HCT116 (cell line): Measurements from ENCODE around the gene MYO1F. TPM values are rescaled to one million over a fixed set of nuclear protein-coding genes. Genes with fewer than 3 reads are reported as not detected.
"Not testable (repeated sequence)": the region's sequence is repeated elsewhere in the genome, so short reads cannot be mapped to it uniquely, and the experiment has no call there.

Experiments used
- ATAC-seq: fragments of 200-7000 bp; cut with Tn5 transposase; 2 replicates; pipeline ENCODE4 v1.9.1; 2020; ENCODE audit warnings: mild to moderate bottlenecking, moderate library complexity
- BruUV-seq: library from RNA; stranded (reverse); fragments of 400-500 nt; replicated peaks from 2 replicates; lab custom pipeline; 2021; lab: Mats Ljungman, UMichigan
- CTCF ChIA-PET: fragments of 300-600 bp; sonication (Branson Sonifier 250); formaldehyde crosslinking; loops from one replicate; lab custom pipeline; 2021; ENCODE audit warnings: antibody characterized with exemption; lab: Charles Lee
- POLR2A ChIA-PET: fragments of 300-600, 350-600 bp; sonication (Branson Sonifier 250); formaldehyde crosslinking; loops from one replicate; lab custom pipeline; 2021; ENCODE audit warnings: antibody characterized with exemption; lab: Charles Lee
- RAD21 ChIA-PET, 2 experiments: fragments of 300-600 bp; sonication (Branson Sonifier 250); formaldehyde crosslinking; loops; one replicate each; lab custom pipeline; 2023; ENCODE audit warnings: low total read pairs in 2 of 2; ENCODE audit not compliant: uncharacterized antibody in 2 of 2, unreplicated experiment in 2 of 2, low non-redundant PET in 1 of 2; lab: Charles Lee
- DNase-seq: peaks from one replicate; pipeline ENCODE4 v3.0.0-alpha.2; 2010; ENCODE audit warnings: low read depth, low spot score
- H2AFZ ChIP-seq: fragments of 200-600 bp; shearing (Covaris generic), sonication (generic); 2 replicates; pipeline ENCODE4 v1.6.1; 2017; ENCODE audit warnings: low read depth, mixed run types, mixed read lengths, antibody characterized with exemption, low read length; ENCODE audit not compliant: poor library complexity, severe bottlenecking
- H3K27ac ChIP-seq: 2 replicates; pipeline ENCODE4 v1.5.1; 2012; ENCODE audit warnings: low read depth, low read length
- H3K27me3 ChIP-seq: fragments of 200-600 bp; sonication (generic); 2 replicates; pipeline ENCODE4 v1.6.1; 2016; ENCODE audit warnings: mixed run types, low read length, mixed read lengths; ENCODE audit not compliant: insufficient read depth
- H3K36me3 ChIP-seq, 2 experiments: fragments of 200-500 bp in 1 of 2; fragments of 200-600 bp in 1 of 2; sonication (Bioruptor generic) in 1 of 2; sonication (generic) in 1 of 2; 2 replicates each; pipeline versions ENCODE4 v1.5.1 to v1.6.1; 2014 to 2016; ENCODE audit warnings: low read length in 2 of 2, inconsistent platforms in 1 of 2, mixed read lengths in 1 of 2, mixed run types in 1 of 2; ENCODE audit not compliant: insufficient read depth in 2 of 2, control insufficient read depth in 1 of 2
- H3K4me1 ChIP-seq, 2 experiments: fragments of 200-600 bp in 1 of 2; sonication (generic) in 1 of 2; 2 replicates each; pipeline versions ENCODE4 v1.5.1 to v1.6.1; 2012 to 2017; ENCODE audit warnings: low read length in 2 of 2, inconsistent platforms in 1 of 2, mild to moderate bottlenecking in 1 of 2, mixed read lengths in 1 of 2, mixed run types in 1 of 2, moderate library complexity in 1 of 2; ENCODE audit not compliant: insufficient read depth in 2 of 2, control insufficient read depth in 1 of 2
- H3K4me2 ChIP-seq: fragments of 200-600 bp; sonication (generic); 2 replicates; pipeline ENCODE4 v1.6.1; 2017; ENCODE audit warnings: mixed run types, low read length, mixed read lengths
- H3K4me3 ChIP-seq, 2 experiments: fragments of 200-600 bp in 1 of 2; sonication (generic) in 1 of 2; replicated peaks in 1 of 2; 2 replicates each; pipeline ENCODE4 v1.5.1; 2011 to 2016; ENCODE audit warnings: low read length in 2 of 2, control low read depth in 1 of 2, low read depth in 1 of 2, mild to moderate bottlenecking in 1 of 2, mixed read lengths in 1 of 2, mixed run types in 1 of 2
- H3K79me2 ChIP-seq: fragments of 200-600 bp; sonication (generic); 2 replicates; pipeline ENCODE4 v1.6.1; 2017; ENCODE audit warnings: mild to moderate bottlenecking, mixed run types, low read length, moderate library complexity, mixed read lengths; ENCODE audit not compliant: insufficient read depth
- H3K9ac ChIP-seq: fragments of 200-600 bp; sonication (generic); 2 replicates; pipeline ENCODE4 v1.6.1; 2016; ENCODE audit warnings: low read length, mixed read lengths
- H3K9me2 ChIP-seq: fragments of 200-600 bp; sonication (generic), shearing (Covaris generic); 2 replicates; pipeline ENCODE4 v1.6.1; 2017; ENCODE audit warnings: mixed run types, mild to moderate bottlenecking, moderate library complexity; ENCODE audit not compliant: insufficient read depth
- H3K9me3 ChIP-seq, 2 experiments: fragments of 200-500 bp in 1 of 2; fragments of 200-600 bp in 1 of 2; sonication (Bioruptor generic) in 1 of 2; sonication (generic) in 1 of 2; 2 replicates each; pipeline ENCODE4 v1.6.1; 2014 to 2017; ENCODE audit warnings: low read length in 2 of 2, mixed read lengths in 2 of 2, inconsistent platforms in 1 of 2, low read depth in 1 of 2, mild to moderate bottlenecking in 1 of 2, mixed run types in 1 of 2, moderate library complexity in 1 of 2; ENCODE audit not compliant: control insufficient read depth in 1 of 2, insufficient read depth in 1 of 2
- H4K20me1 ChIP-seq: fragments of 200-600 bp; sonication (generic), shearing (Covaris generic); 2 replicates; pipeline ENCODE4 v1.6.1; 2017; ENCODE audit warnings: mixed run types, mild to moderate bottlenecking, moderate library complexity; ENCODE audit not compliant: insufficient read depth
- CBX3 ChIP-seq: IDR thresholded peaks from 2 replicates; pipeline ENCODE4 v1.6.1; 2012; ENCODE audit warnings: low read depth
- EGR1 ChIP-seq: IDR thresholded peaks from 2 replicates; pipeline ENCODE4 v1.6.1; 2012; ENCODE audit warnings: low read depth
- ELF1 ChIP-seq: IDR thresholded peaks from 2 replicates; pipeline ENCODE4 v1.6.1; 2012; ENCODE audit warnings: low read depth, borderline replicate concordance
- SIN3A ChIP-seq: IDR thresholded peaks from 2 replicates; pipeline ENCODE4 v1.6.1; 2012; ENCODE audit warnings: low read depth
- SRF ChIP-seq: IDR thresholded peaks from 2 replicates; pipeline ENCODE4 v1.6.1; 2012; ENCODE audit warnings: low read depth
- TCF7L2 ChIP-seq: IDR thresholded peaks from 2 replicates; pipeline ENCODE4 v1.7.0; 2011; ENCODE audit warnings: borderline replicate concordance, inconsistent platforms; ENCODE audit not compliant: insufficient read depth, insufficient read length; ENCODE audit errors: extremely low read depth
- YY1 ChIP-seq: IDR thresholded peaks from 2 replicates; pipeline ENCODE4 v1.6.1; 2011; ENCODE audit warnings: low read length, low read depth, moderate library complexity, mild to moderate bottlenecking; ENCODE audit not compliant: insufficient replicate concordance; ENCODE audit errors: extremely low read depth
- ZNF274 ChIP-seq: fragments of 200-500 bp; sonication (Bioruptor generic); IDR thresholded peaks from 2 replicates; pipeline ENCODE4 v1.6.1; 2014; ENCODE audit warnings: mild to moderate bottlenecking, low read depth, low read length, inconsistent platforms
- intact Hi-C: fragments of 100-400 bp; cut with micrococcal nuclease; formaldehyde crosslinking; loops from 2 replicates; pipeline ENCODE4 v1.10.0; 2022
- total RNA-seq: library from RNA; stranded (reverse); gene quantifications from one replicate; pipeline ENCODE4 v1.2.1, GENCODE V29; 2021; ENCODE audit not compliant: unreplicated experiment
- TF ChIP-seq, protein P1 (sequence below): IDR thresholded peaks from 2 replicates; pipeline ENCODE4 v1.6.1; 2011; ENCODE audit warnings: mild to moderate bottlenecking, low read length, moderate library complexity; ENCODE audit not compliant: insufficient replicate concordance; ENCODE audit errors: extremely low read depth
- TF ChIP-seq, protein P2 (sequence below), 3 experiments: fragments of 200-600 bp in 1 of 3; sonication (generic) in 1 of 3; IDR thresholded peaks in 2 of 3; conservative IDR thresholded peaks in 1 of 3; 2 replicates each; pipeline ENCODE4 v1.5.1; 2012 to 2017; ENCODE audit warnings: low read depth in 2 of 3, low read length in 2 of 3, antibody characterized with exemption in 1 of 3, borderline replicate concordance in 1 of 3, control low read depth in 1 of 3, mild to moderate bottlenecking in 1 of 3, mixed read lengths in 1 of 3, mixed run types in 1 of 3, moderate library complexity in 1 of 3; ENCODE audit not compliant: insufficient read depth in 1 of 3
- TF ChIP-seq, protein P3 (sequence below): IDR thresholded peaks from 2 replicates; pipeline ENCODE4 v1.6.1; 2012

MYO1F gene
- total RNA-seq, 1 experiment from 2014 or later = 0.39 TPM

DNA sequence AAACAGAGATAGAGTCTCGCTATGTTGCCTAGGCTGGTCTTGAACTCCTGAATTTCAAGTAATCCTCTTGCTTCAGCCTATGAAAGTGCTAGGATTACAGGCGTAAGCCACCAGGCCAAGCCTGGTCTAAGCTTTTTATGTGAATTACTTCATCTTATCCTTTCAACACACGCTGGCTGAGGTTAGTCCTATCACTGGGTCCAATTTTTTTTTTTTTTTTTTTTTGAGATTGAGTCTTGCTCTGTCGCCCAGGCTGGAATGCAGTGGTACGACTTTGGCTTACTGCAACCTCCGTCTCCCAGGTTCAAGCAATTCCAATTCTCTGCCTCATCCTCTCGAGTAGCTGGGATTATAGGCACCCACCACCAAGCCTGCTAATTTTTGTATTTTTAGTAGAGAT, 10.4 kb downstream of the MYO1F start:
- no peak for ATAC-seq
- BruUV-seq = no TSS peak
- H3K4me3 ChIP-seq = no peak overlapping the region
- intact Hi-C loops = no loop called here
- H3K27ac ChIP-seq = no peak overlapping the region
- no peaks in the 10 kb centered on the region for H4K20me1 ChIP-seq
- no peaks in the 10 kb centered on the region for H3K9me3 ChIP-seq
- ChIA-PET POLR2A (no interaction called here), CTCF (interaction anchor here (2.7 to 2.8 kb wide), 2 partner anchors 12 to 14 kb away, joined by 7 to 8 read pairs; no protein-coding TSS in a partner anchor), RAD21 (no interaction called here)
- peaks cover 8 to 20% of the 10 kb centered on the region in 2 experiments for H3K4me1 ChIP-seq
- H3K9me2 ChIP-seq = no peaks in the 10 kb centered on the region
- no peak overlapping the region for H3K4me2 ChIP-seq
- no peak for DNase-seq
- no peaks in the 10 kb centered on the region for H3K27me3 ChIP-seq
- H3K9ac ChIP-seq = no peak overlapping the region
- no peaks in the 10 kb centered on the region for H3K36me3 ChIP-seq
- no peak overlapping the region for H2AFZ ChIP-seq
- no peaks in the 10 kb centered on the region for H3K79me2 ChIP-seq
- no peak for TF ChIP-seq SRF
- TF ChIP-seq ELF1 = no peak
- TF ChIP-seq, protein P1, sequence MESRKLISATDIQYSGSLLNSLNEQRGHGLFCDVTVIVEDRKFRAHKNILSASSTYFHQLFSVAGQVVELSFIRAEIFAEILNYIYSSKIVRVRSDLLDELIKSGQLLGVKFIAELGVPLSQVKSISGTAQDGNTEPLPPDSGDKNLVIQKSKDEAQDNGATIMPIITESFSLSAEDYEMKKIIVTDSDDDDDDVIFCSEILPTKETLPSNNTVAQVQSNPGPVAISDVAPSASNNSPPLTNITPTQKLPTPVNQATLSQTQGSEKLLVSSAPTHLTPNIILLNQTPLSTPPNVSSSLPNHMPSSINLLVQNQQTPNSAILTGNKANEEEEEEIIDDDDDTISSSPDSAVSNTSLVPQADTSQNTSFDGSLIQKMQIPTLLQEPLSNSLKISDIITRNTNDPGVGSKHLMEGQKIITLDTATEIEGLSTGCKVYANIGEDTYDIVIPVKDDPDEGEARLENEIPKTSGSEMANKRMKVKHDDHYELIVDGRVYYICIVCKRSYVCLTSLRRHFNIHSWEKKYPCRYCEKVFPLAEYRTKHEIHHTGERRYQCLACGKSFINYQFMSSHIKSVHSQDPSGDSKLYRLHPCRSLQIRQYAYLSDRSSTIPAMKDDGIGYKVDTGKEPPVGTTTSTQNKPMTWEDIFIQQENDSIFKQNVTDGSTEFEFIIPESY = no peak
- TF ChIP-seq, protein P2, sequence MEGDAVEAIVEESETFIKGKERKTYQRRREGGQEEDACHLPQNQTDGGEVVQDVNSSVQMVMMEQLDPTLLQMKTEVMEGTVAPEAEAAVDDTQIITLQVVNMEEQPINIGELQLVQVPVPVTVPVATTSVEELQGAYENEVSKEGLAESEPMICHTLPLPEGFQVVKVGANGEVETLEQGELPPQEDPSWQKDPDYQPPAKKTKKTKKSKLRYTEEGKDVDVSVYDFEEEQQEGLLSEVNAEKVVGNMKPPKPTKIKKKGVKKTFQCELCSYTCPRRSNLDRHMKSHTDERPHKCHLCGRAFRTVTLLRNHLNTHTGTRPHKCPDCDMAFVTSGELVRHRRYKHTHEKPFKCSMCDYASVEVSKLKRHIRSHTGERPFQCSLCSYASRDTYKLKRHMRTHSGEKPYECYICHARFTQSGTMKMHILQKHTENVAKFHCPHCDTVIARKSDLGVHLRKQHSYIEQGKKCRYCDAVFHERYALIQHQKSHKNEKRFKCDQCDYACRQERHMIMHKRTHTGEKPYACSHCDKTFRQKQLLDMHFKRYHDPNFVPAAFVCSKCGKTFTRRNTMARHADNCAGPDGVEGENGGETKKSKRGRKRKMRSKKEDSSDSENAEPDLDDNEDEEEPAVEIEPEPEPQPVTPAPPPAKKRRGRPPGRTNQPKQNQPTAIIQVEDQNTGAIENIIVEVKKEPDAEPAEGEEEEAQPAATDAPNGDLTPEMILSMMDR (IDR thresholded peaks at IDR 0.05 in 2 of 3, conservative IDR thresholded peaks at IDR 0.05 in 1 of 3; ENCODE audit: borderline replicate concordance in 1 of 3, insufficient read depth in 1 of 3, low read depth in 2 of 3, low read length in 2 of 3) = no peak
- no peak for TF ChIP-seq SIN3A
- no peak for TF ChIP-seq TCF7L2
- TF ChIP-seq ZNF274 = no peak
- TF ChIP-seq, protein P3, sequence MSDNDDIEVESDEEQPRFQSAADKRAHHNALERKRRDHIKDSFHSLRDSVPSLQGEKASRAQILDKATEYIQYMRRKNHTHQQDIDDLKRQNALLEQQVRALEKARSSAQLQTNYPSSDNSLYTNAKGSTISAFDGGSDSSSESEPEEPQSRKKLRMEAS = no peak
- no peak for TF ChIP-seq CBX3
- no peak for TF ChIP-seq EGR1
- TF ChIP-seq YY1 = no peak

DNA sequence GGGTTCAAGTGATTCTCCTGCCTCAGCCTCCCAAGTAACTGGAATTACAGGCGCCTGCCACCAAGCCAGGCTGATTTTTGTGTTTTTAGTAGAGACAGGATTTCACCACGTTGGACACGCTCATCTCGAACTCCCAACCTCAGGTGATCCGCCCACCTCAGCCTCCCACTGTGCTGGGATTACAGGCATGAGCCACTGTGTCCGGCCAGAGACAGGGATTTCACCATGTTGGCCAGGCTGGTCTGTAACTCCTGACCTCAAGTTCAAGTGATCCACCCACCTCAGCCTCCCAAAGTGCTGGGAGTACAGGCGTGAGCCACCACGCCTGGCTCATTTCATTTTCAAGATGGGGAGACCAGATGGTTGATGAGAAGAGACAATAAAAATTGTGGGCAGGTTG, 12.4 kb downstream of the MYO1F start:
- H3K36me3 ChIP-seq, H3K27me3 ChIP-seq, H2AFZ ChIP-seq, ATAC-seq, intact Hi-C loops, H3K27ac ChIP-seq, H3K9me2 ChIP-seq, H4K20me1 ChIP-seq, H3K79me2 ChIP-seq, DNase-seq, H3K9ac ChIP-seq, H3K4me3 ChIP-seq, POLR2A ChIA-PET, H3K9me3 ChIP-seq, RAD21 ChIA-PET, BruUV-seq, H3K4me2 ChIP-seq: not testable (repeated sequence)
- H3K4me1 ChIP-seq = peaks cover 8 to 16% of the 10 kb centered on the region in 2 experiments
- CTCF ChIA-PET = interaction anchor here (2.7 to 2.8 kb wide), 2 partner anchors 14 to 16 kb away, joined by 7 to 8 read pairs; no protein-coding TSS in a partner anchor
